IMR-90 (cell line): Measurements from ENCODE around the gene APOBR. TPM values are rescaled to one million over a fixed set of nuclear protein-coding genes. Genes with fewer than 3 reads are reported as not detected.

Source experiments
- ATAC-seq: fragments of 200-7000 bp; cut with Tn5 transposase; 2 replicates; pipeline ENCODE4 v1.9.1; 2020; ENCODE audit warnings: low read depth, mild to moderate bottlenecking, moderate library complexity
- BruUV-seq: library from RNA; stranded (reverse); fragments of 400-500 nt; replicated peaks from 2 replicates; lab custom pipeline; 2021; lab: Mats Ljungman, UMichigan
- CTCF ChIA-PET: fragments of 300-600 bp; formaldehyde crosslinking; extraction: SDS; loops from one replicate; lab custom pipeline; 2021; ENCODE audit warnings: antibody characterized with exemption; lab: Yijun Ruan, JAX
- POLR2A ChIA-PET: fragments of 300-600 bp; sonication (Branson Sonifier 250); formaldehyde crosslinking; loops from one replicate; lab custom pipeline; 2022; ENCODE audit warnings: antibody characterized with exemption; ENCODE audit not compliant: unreplicated experiment; lab: Charles Lee
- DNase-seq: peaks from one replicate; pipeline ENCODE4 v3.0.0; 2013
- H2AFZ ChIP-seq: replicated peaks from 2 replicates; pipeline ENCODE3; 2013; ENCODE audit warnings: low read length, mild to moderate bottlenecking; ENCODE audit not compliant: poor library complexity
- H2AK5ac ChIP-seq: 2 replicates; pipeline ENCODE4 v1.6.1; 2013; ENCODE audit warnings: low read depth, low read length, inconsistent platforms
- H2AK9ac ChIP-seq: replicated peaks from 2 replicates; pipeline ENCODE3; 2013; ENCODE audit warnings: mild to moderate bottlenecking, low read depth, low read length, moderate library complexity; ENCODE audit not compliant: poor library complexity
- H2BK120ac ChIP-seq: 2 replicates; pipeline ENCODE4 v1.6.1; 2013; ENCODE audit warnings: low read depth, low read length, inconsistent platforms
- H2BK15ac ChIP-seq: 3 replicates; pipeline ENCODE4 v1.6.1; 2013; ENCODE audit warnings: low read depth, low read length, inconsistent platforms
- H2BK20ac ChIP-seq: 2 replicates; pipeline ENCODE4 v1.6.1; 2013; ENCODE audit warnings: low read depth, mild to moderate bottlenecking, inconsistent platforms, low read length, moderate library complexity
- H2BK5ac ChIP-seq: 2 replicates; pipeline ENCODE4 v1.6.1; 2013; ENCODE audit warnings: mild to moderate bottlenecking, low read depth, low read length, inconsistent platforms; ENCODE audit not compliant: poor library complexity, severe bottlenecking
- H3K14ac ChIP-seq: replicated peaks from 2 replicates; pipeline ENCODE4 v1.6.1; 2013; ENCODE audit warnings: low read depth, low read length, inconsistent platforms
- H3K18ac ChIP-seq: 2 replicates; pipeline ENCODE4 v1.6.1; 2013; ENCODE audit warnings: low read depth, low read length, control low read depth
- H3K23ac ChIP-seq: 2 replicates; pipeline ENCODE4 v1.6.1; 2013; ENCODE audit warnings: low read depth, low read length, inconsistent platforms
- H3K27ac ChIP-seq: 2 replicates; pipeline ENCODE4 v1.5.1; 2013; ENCODE audit warnings: mild to moderate bottlenecking, control low read depth, low read length; ENCODE audit not compliant: insufficient read depth
- H3K27me3 ChIP-seq: 2 replicates; pipeline ENCODE4 v1.6.1; 2013; ENCODE audit warnings: low read length; ENCODE audit not compliant: control insufficient read depth, insufficient read depth
- H3K36me3 ChIP-seq: 2 replicates; pipeline ENCODE4 v1.6.1; 2013; ENCODE audit warnings: low read length, mixed read lengths; ENCODE audit not compliant: control insufficient read depth, insufficient read depth
- H3K4ac ChIP-seq: 2 replicates; pipeline ENCODE4 v1.6.1; 2013; ENCODE audit warnings: low read depth, low read length, inconsistent platforms
- H3K4me1 ChIP-seq: 2 replicates; pipeline ENCODE4 v1.6.1; 2013; ENCODE audit warnings: low read length, mixed read lengths; ENCODE audit not compliant: control insufficient read depth, insufficient read depth
- H3K4me2 ChIP-seq: 2 replicates; pipeline ENCODE4 v1.6.1; 2013; ENCODE audit warnings: low read depth, mild to moderate bottlenecking, control low read depth, low read length, moderate library complexity
- H3K4me3 ChIP-seq: 2 replicates; pipeline ENCODE4 v1.5.1; 2013; ENCODE audit warnings: low read depth, mild to moderate bottlenecking, control low read depth, low read length, moderate library complexity; ENCODE audit not compliant: insufficient read depth
- H3K56ac ChIP-seq: 2 replicates; pipeline ENCODE4 v1.6.1; 2013; ENCODE audit warnings: low read length, inconsistent platforms; ENCODE audit not compliant: insufficient read depth; ENCODE audit errors: extremely low read depth
- H3K79me1 ChIP-seq, 2 experiments: 2 replicates each; pipeline ENCODE4 v1.6.1; 2013; ENCODE audit warnings: low read length in 2 of 2, inconsistent platforms in 1 of 2, low read depth in 1 of 2
- H3K9ac ChIP-seq: 2 replicates; pipeline ENCODE4 v1.6.1; 2013; ENCODE audit warnings: low read depth, low read length, control low read depth
- H3K9me1 ChIP-seq: 2 replicates; pipeline ENCODE4 v1.6.1; 2013; ENCODE audit warnings: low read length, inconsistent platforms; ENCODE audit not compliant: insufficient read depth
- H3K9me3 ChIP-seq: 2 replicates; pipeline ENCODE4 v1.6.1; 2013; ENCODE audit warnings: low read length; ENCODE audit not compliant: control insufficient read depth, insufficient read depth
- H4K20me1 ChIP-seq: 2 replicates; pipeline ENCODE4 v1.6.1; 2013; ENCODE audit warnings: low read length, inconsistent platforms; ENCODE audit not compliant: insufficient read depth
- H4K5ac ChIP-seq: 2 replicates; pipeline ENCODE4 v1.6.1; 2013; ENCODE audit warnings: mild to moderate bottlenecking, low read depth, low read length, control low read depth
- H4K8ac ChIP-seq, 2 experiments: 2 replicates each; pipeline ENCODE4 v1.6.1; 2013; ENCODE audit warnings: low read depth in 2 of 2, low read length in 2 of 2, control low read depth in 1 of 2, inconsistent platforms in 1 of 2
- H4K91ac ChIP-seq: 2 replicates; pipeline ENCODE4 v1.6.1; 2013; ENCODE audit warnings: low read depth, low read length, inconsistent platforms; ENCODE audit not compliant: insufficient read depth
- BHLHE40 ChIP-seq: fragments of 150-350 bp; IDR thresholded peaks from 2 replicates; pipeline ENCODE4 v1.6.1; 2016; ENCODE audit warnings: mild to moderate bottlenecking, low read depth, low read length
- CEBPB ChIP-seq: IDR thresholded peaks from 2 replicates; pipeline ENCODE4 v1.6.1; 2012; ENCODE audit warnings: low read depth, low read length, improper control_type of control experiment
- CHD1 ChIP-seq: IDR thresholded peaks from 2 replicates; pipeline ENCODE4 v1.6.1; 2012; ENCODE audit warnings: low read depth, low read length, improper control_type of control experiment
- CTCF ChIP-seq: conservative IDR thresholded peaks from 2 replicates; pipeline ENCODE4 v1.5.1; 2012; ENCODE audit warnings: mild to moderate bottlenecking, low read depth, low read length, improper control_type of control experiment
- ELK1 ChIP-seq: fragments of 150-350 bp; IDR thresholded peaks from 2 replicates; pipeline ENCODE4 v1.6.1; 2016; ENCODE audit warnings: low read depth, mild to moderate bottlenecking, low read length, moderate library complexity, borderline replicate concordance
- FOS ChIP-seq: fragments of 150-350 bp; IDR thresholded peaks from 2 replicates; pipeline ENCODE4 v1.6.1; 2016; ENCODE audit warnings: low read depth, low read length
- MAFK ChIP-seq: IDR thresholded peaks from 2 replicates; pipeline ENCODE4 v1.6.1; 2012; ENCODE audit warnings: low read depth, low read length, improper control_type of control experiment
- MAZ ChIP-seq: IDR thresholded peaks from 2 replicates; pipeline ENCODE4 v1.6.1; 2012; ENCODE audit warnings: low read depth, mild to moderate bottlenecking, low read length, improper control_type of control experiment, moderate library complexity, borderline replicate concordance
- MXI1 ChIP-seq: IDR thresholded peaks from 2 replicates; pipeline ENCODE4 v1.6.1; 2012; ENCODE audit warnings: low read depth, mild to moderate bottlenecking, low read length, moderate library complexity, borderline replicate concordance
- NFE2L2 ChIP-seq: fragments of 150-350 bp; IDR thresholded peaks from 2 replicates; pipeline ENCODE4 v1.6.1; 2016; ENCODE audit warnings: low read depth, mild to moderate bottlenecking, low read length
- POLR2A ChIP-seq: IDR thresholded peaks from 2 replicates; pipeline ENCODE4 v1.6.1; 2012; ENCODE audit warnings: mild to moderate bottlenecking, low read depth, low read length
- RCOR1 ChIP-seq: IDR thresholded peaks from 2 replicates; pipeline ENCODE4 v1.6.1; 2012; ENCODE audit warnings: mild to moderate bottlenecking, low read length, improper control_type of control experiment; ENCODE audit not compliant: insufficient replicate concordance
- RFX5 ChIP-seq: IDR thresholded peaks from 2 replicates; pipeline ENCODE4 v1.8.0; 2012; ENCODE audit warnings: low read depth, mild to moderate bottlenecking, low read length, moderate library complexity
- SMC3 ChIP-seq: fragments of 150-350 bp; IDR thresholded peaks from 2 replicates; pipeline ENCODE4 v1.6.1; 2016; ENCODE audit warnings: low read depth, mild to moderate bottlenecking, antibody characterized with exemption, low read length, moderate library complexity
- USF2 ChIP-seq: fragments of 150-350 bp; IDR thresholded peaks from 2 replicates; pipeline ENCODE4 v1.6.1; 2017; ENCODE audit warnings: mild to moderate bottlenecking, antibody characterized with exemption, low read length, low read depth
- WGBS, 2 experiments: methylation state at CpG; one replicate each; pipeline versions ENCODE4 v1.1.5 to v1.1.7; 2013; ENCODE audit warnings: missing lambda C conversion rate in 2 of 2; ENCODE audit not compliant: insufficient read length in 1 of 2; ENCODE audit errors: extremely low coverage in 2 of 2; 5-methylcytosine and 5-hydroxymethylcytosine counted together
- dilution Hi-C: fragments of 300-500 bp; cut with HindIII; formaldehyde crosslinking; loops from one replicate; pipeline ENCODE4 v1.14.3; 2018; ENCODE audit warnings: low sequenced_read_pairs; ENCODE audit not compliant: unreplicated experiment
- in situ Hi-C: fragments of 300-500 bp; cut with MboI; formaldehyde crosslinking; loops from 3 replicates; pipeline ENCODE4 v1.14.3; 2019; ENCODE audit warnings: low sequenced_read_pairs, inconsistent platforms, mixed read lengths
- intact Hi-C: fragments of 100-400 bp; cut with micrococcal nuclease; formaldehyde crosslinking; loops from 2 replicates; pipeline ENCODE4 v1.10.0; 2022
- polyA plus RNA-seq, 3 experiments: library from polyadenylated mRNA; depleted of rRNA; stranded (reverse); fragments of >200 nt; gene quantifications; 2 replicates each; pipeline ENCODE4 v1.2.3, GENCODE V29; 2012; ENCODE audit warnings: low replicate concordance in 1 of 3
- total RNA-seq: library from RNA; depleted of rRNA; stranded (reverse); fragments of >200 nt; gene quantifications from 2 replicates; pipeline ENCODE4 v1.2.3, GENCODE V29; 2012

APOBR gene
- total and polyA plus RNA-seq, 2 of the 4 experiments (the other 2 are of a cell fraction) = not detected

GRCh38 chr16:28495098-28495793 is 803 bp downstream of the APOBR start:
- TF ChIP-seq MAZ (no peak), USF2 (no peak), POLR2A (no peak), FOS (no peak), MXI1 (no peak), CEBPB (no peak), SMC3 (no peak), BHLHE40 (no peak), RCOR1 (no peak), RFX5 (no peak), CHD1 (no peak), NFE2L2 (no peak), CTCF (no peak), MAFK (no peak), ELK1 (no peak)
- H4K91ac ChIP-seq = no peak overlapping the region
- H3K9me3 ChIP-seq = no peaks in the 10 kb centered on the region
- 77% methylated on average over 11 of the region's 13 CpGs; no CpG with 5 or more reads in 1 of the 2 experiments for WGBS, 2 experiments
- H3K18ac ChIP-seq = no peak overlapping the region
- no peak overlapping the region for H3K27ac ChIP-seq
- H3K4ac ChIP-seq = no peak overlapping the region
- H3K36me3 ChIP-seq = no peaks in the 10 kb centered on the region
- DNase-seq (no peak), ATAC-seq (no peak)
- ChIA-PET POLR2A (no interaction called here), CTCF (no interaction called here)
- H3K23ac ChIP-seq = no peak overlapping the region
- no peak overlapping the region for H4K5ac ChIP-seq
- H2BK15ac ChIP-seq = no peak overlapping the region
- intact Hi-C loops = no loop called here
- H3K4me2 ChIP-seq = no peak overlapping the region
- dilution Hi-C loops = no loop called here
- no peak overlapping the region for H4K8ac ChIP-seq
- no peak overlapping the region for H3K9ac ChIP-seq
- no peaks in the 10 kb centered on the region for H4K20me1 ChIP-seq
- no peak overlapping the region for H2AK9ac ChIP-seq
- no peak overlapping the region for H2BK120ac ChIP-seq
- in situ Hi-C loops = no loop called here
- H2BK20ac ChIP-seq = no peak overlapping the region
- peaks cover 16% of the 10 kb centered on the region for H3K27me3 ChIP-seq
- H3K56ac ChIP-seq = no peak overlapping the region
- H2AFZ ChIP-seq = peak overlapping the region; percentile 61
- H2AK5ac ChIP-seq = no peak overlapping the region
- H2BK5ac ChIP-seq = no peak overlapping the region
- BruUV-seq = no TSS peak
- peaks cover 0 to 13% of the 10 kb centered on the region in 2 experiments; a peak in 3 of 4 replicates for H3K79me1 ChIP-seq
- H3K4me3 ChIP-seq = no peak overlapping the region
- H3K14ac ChIP-seq = no peak overlapping the region
- H3K9me1 ChIP-seq = no peaks in the 10 kb centered on the region
- no peaks in the 10 kb centered on the region for H3K4me1 ChIP-seq
